GM21526 (cell line): ENCODE measurements around the gene CTTNBP2.

Experiments
- ATAC-seq: cut with Tn5 transposase; IDR thresholded peaks from one replicate; pipeline ENCODE4 v1.9.1; 2021; ENCODE audit warnings: moderate library complexity; ENCODE audit not compliant: unreplicated experiment, low FRiP score

CTTNBP2 gene

DNA sequence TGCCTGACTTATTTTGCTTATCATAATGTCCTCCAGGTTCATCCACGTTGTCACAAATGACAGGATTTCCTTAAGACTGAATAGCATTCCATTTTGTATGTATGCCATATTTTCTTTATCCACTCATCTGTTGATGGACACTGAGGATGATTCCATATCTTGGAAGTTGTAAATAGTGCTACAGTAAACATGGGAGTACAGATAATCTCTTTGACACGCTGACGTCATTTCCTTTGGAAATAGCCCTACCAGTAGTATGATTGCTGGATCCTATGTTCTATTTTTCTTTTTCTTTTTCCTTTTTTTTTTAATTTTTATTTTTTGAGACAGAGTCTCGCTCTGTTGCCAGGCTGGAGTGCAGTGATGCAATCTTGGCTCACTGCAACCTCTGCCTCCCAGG is 167.6 kb downstream of the CTTNBP2 start:
- ATAC-seq = no peak

DNA sequence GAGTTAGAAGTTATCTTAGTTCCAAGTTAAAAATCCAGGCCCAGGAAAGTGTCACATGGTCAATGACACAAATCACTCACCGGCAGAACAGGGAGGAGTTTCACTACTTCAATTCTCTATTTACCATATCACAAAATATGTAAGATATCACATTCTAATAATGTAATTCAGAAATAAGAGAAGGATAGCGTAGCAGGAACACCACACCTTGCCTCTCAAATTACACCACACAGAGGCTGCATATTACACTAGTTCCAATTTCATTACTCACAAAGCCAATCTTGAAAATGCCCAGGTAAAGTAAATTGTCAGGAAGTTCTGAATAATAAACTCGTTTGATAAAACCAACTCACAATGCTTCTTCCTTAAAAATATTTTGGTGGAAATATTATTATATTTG is 169.2 kb downstream of the CTTNBP2 start:
- no peak for ATAC-seq

DNA sequence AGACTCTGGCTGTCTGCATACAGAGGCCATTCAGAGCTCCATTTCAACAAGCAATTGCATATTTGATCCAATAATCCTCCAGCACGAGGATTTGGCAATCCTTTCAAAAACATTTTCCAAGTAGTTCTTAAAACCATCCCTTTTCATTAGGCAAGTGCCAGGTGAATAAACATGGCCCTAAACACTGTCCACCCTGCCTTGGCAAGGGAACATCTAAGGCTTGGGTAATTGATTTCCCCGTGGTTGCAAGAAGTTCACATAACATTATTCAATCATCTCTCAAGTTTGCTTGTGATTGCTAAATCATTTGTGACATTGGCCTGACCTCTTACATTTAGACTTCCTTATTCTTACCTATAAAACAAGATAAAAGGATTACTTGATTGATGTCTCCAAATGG is 175.2 kb downstream of the CTTNBP2 start:
- no peak for ATAC-seq

DNA sequence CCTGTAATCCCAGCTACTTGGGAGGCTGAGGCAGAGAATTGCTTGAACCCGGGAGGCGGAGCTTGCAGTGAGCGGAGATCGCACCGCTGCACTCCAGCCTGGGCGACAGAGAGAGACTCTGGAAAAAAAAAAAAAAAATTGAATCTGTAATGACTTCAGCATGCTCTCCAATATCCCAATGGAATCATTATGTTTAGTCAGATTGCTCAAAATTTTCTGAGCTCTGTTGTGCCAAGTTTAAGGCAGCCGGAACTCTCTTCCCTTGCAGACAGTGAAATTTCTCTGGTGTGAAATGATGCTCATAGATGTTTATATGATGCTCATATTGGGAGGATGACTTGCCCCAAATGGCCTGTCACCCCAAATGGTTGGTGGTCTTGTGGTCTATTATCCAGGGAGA is 180.9 kb downstream of the CTTNBP2 start:
- ATAC-seq = no peak

DNA sequence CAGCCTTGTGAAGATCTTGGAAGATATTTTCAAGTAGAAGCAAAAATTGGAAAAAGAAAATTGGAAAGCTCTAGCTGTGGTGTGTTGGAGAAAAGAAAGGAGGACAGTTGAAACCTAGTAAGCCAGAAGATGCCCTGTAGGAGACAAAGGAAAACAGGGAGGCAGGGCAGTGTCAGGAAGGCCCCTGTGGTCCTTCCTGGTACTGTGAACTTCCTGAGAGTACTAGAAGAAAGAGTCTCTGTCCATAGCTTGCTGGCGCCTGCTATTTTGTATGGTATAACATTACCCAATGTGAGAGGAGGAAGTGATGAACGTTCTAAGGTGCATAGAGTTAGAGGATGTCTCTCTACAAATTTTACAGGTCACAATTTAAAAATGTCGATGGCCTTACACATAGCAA is 183.1 kb downstream of the CTTNBP2 start:
- no peak for ATAC-seq

DNA sequence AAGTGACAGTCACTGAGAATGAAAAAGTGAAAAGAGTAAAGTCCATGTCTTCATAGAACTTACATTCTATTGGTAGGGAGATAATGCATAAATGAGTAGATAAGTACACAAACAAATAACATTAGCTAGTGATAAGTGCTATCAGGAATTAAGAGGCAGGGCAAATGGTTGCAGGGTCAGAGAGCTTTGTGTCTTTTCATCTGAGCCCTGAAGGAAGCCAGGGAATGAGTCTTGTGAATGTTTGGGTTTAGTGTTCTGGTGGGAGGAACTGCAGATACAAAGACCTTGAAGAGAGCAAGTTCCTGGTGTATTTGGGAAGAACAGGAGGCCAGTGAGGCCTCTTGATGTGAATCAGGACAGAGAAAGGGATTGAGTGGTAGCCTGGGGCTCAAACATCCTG is 183.8 kb downstream of the CTTNBP2 start:
- no peak for ATAC-seq

DNA sequence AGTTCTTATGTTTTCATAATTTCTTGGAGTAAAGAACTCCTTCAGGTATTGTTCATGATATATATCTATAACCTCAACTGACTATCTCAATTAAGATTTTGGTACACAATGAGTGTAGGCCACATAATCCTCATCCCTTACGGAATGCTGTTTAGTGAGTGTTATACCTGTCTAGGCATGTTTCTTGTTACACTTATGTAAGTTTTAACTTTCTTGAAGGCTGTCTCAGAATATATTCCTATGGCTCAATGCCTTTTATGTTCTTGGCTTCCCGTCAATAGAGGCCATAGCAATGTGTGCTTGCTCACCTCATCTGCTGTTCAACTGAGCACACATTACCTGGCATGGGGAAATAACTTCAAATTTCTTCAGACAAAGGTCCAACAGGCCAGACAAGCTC is 185.1 kb downstream of the CTTNBP2 start:
- ATAC-seq = no peak

DNA sequence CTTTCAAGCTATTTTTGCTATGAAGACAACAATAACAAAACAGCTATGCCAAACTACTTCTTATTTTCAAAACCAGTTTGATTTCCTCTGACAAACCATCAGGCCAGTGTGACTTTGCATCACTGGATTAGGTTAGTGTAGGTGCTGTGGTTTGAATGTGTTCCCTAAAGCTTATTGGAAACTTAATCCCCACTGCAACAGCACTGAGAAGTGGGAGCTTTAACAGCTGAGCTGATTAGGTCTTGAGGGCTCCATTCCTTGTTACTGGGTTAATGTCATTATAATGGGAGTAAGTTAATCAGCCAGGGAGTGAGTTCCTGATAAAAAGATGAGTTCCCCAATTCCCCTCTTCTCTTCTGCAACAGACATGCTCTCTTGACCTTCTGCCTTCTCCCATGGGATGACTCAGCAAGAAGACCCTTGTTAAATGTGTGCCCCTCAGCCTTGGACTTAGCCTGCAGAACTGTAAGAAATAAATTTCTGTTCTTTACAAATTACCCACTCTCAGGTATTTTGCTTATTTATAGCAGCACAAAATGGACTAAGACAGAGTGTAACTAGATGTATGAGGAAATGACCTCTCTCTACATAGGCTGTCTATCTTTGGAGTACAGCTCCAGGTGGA is 186.8 kb downstream of the CTTNBP2 start:
- no peak for ATAC-seq

DNA sequence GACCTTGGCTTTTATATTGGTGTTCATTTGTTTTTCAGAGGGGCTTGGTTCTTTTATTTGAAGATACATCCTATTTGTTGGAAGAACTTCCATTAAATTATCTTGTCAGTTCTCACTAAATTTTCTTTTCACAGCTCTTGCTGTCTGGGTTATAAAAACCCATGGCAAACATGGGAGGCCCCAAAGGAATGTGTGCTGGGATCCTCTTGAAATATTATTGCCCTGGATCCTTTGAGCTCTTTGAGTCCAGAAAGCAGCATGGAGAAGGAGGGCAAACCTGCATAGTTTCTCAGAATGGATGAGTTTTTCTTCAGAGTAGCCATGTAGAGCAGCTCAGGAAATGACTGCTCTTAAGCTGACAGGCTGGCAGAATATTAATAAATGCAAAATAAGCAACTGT is 187.4 kb downstream of the CTTNBP2 start:
- ATAC-seq = no peak

DNA sequence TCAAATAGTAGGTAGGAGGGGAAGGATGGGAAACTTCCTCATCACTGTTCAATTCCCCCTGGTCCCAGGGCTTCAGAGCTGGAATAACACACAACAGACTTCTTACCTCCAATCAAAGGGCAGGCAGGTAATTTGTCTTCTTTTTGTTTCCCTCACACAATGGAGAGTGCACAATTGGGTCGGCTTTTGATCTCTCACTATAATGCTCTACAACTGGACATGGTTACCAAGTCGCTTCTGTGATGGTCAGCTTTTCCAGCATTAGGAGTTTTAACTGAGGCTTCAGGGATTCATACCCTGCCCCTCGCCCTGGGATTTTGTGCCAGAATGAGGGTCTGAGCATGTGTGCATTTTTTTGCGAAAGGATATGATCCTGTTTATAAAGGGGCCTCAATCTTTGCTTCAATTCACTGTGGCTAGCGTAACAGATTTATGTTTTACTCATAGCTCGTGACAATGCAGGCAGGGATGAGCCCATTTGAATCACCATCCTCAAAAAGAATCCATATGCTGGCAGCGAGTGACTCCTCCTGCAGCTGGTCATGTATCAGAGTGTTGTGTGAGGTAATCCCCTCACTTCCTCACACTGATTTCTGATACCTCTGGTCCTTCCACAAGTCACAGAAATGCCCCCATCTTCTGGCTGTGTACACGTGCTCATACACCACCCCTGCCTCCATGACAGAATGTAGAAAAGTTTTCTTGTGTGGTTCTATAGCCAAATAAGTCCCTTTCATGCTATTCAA is 189.6 kb downstream of the CTTNBP2 start:
- ATAC-seq = no peak

DNA sequence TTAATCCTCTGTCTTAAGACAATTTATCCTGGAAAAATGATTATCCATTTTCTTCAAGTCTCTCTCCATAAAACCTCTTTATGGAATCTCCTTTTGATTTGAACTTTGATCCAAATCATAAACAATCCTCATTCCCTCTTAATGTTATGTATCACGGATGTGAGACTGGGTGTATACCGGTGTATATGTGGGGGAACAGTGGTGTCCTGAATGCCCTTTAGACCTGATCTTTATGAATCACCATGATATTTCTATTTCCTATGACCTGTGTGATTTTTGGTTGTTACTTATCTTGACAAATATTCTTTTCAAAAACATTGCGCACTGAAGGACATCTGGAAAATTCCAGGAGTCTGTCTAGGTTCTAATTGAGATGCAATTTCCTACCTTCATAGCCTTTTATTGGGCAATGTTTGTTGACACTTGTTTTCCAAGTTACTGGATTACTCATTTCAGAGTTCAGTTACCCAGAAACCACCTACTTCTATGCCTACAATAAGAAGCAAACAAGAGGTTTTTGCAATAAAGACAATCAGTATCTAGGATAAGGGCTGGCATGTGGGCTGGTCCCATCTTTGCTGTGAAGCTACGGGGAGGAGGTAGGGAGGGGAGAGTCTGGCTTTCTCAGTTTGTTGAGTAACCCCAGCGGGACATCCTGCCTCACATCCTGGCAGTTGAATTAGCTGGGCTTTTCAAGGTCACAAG is 190.4 kb downstream of the CTTNBP2 start:
- ATAC-seq = no peak

DNA sequence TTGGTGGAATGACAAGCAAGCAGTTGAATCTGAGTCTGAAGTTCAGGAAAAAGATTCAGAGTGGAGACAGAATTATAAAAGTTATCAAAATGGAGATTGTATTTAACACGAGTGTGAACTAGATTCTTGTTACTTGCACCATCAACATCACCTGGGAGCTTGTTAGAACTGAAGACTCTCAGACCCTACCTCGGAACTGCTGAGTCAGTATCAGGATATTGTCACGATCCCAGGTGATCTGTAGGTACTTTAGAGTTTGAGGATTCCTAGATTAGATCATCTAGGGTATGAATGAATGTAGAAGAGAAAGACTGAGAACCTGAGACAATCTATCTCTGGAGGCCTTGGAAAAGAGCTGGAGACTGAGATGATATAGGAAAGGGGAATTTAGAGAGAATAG is 194.1 kb downstream of the CTTNBP2 start:
- ATAC-seq = no peak

DNA sequence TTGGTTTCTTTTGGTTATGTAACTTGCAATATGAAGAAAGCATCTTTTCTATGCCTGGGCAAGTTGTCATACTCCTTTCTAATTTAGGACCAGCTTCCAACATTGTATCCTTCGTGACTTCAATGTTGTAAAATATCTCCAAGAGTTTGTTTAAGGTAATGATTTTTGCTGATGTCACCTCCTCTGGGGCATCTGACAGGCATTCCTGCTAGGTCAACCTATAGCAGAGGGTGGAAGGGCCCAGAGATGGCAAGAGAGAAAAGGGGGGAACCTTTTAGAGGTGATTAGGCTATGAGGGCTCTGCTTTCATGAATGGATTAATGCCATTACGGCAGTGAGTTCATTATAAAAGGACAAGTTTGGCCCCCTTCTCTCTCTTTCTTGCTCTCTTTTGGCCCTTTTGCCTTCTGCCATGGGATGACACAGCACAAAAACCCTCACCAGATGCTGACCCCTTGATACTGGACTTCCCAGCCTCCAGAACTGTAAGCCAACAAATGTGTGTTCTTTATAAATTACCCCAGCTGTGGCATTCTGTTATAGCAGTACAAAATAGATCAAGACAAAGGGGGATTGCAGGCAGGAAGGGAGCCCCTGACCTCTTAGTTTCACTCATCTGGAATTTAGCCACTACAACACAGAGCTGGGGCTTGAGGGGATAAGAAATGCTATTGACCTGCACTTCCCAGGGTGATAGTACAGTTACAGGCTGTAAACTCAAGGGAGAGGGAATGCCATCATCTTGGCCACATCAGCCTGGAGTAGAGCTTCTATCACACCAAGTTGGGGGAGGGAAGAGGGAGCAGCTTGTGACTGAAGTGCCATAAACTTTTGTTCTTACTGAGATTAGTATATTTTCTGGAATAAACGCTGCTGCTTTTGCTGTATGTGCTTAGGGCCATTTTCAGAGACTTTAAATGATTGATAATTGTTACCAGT is 197.5 kb downstream of the CTTNBP2 start:
- no peak for ATAC-seq

DNA sequence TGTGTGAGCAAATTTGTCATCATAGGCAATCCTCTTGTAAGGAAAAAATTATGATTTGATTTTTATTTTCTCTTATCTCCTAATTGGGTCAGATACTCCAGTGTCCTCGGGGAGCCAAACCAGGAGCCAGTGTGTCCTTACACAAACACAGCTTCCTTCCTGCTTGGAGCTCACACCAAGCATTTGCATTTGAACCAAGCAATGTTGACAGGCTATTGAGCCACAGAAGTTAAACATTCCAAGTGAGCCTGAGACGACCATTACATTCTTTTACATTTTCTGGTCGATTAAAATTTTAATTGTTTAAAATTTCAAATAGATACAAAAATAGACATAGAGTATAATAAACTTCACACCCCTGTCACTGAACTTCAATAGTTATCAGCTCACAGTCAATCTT is 198.6 kb downstream of the CTTNBP2 start:
- no peak for ATAC-seq

DNA sequence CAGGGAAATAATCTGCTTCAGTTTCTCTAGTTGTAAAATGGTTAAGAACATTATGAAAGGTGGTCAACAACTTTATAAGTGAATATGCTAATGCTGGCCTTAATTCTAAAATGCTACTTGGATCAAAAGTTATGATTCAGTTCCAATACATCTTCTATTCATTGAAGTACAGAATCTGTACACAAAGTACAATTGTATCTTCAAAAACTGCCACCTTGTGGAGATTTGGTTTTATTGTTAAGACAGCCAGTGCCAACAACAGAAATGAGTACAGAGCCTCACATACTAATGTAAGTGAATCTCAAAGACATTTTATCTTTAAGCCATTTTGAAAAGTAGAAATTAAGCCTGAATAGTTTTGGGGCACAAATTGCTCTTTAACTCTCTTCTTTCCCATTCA is 199.4 kb downstream of the CTTNBP2 start:
- ATAC-seq = no peak

DNA sequence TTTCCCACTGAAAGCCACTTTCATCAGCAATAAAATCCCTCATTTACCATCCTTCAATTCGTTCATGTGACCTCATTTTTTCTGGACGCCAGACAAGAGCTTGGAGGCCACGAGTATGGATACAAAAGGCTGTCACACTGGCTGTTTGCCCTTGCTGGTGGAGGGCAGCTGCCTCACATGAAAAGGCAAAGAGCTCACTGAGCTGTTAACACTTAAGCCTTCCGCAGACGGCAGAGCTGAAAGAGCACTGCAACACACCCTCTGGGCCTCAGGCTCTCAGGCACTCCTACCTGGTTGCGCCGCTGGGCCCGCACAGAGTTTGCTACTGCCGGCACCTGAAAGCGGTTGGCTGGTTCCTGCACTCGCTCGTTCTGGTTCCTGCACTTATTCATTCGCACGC is 199.9 kb downstream of the CTTNBP2 start:
- ATAC-seq = no peak

DNA sequence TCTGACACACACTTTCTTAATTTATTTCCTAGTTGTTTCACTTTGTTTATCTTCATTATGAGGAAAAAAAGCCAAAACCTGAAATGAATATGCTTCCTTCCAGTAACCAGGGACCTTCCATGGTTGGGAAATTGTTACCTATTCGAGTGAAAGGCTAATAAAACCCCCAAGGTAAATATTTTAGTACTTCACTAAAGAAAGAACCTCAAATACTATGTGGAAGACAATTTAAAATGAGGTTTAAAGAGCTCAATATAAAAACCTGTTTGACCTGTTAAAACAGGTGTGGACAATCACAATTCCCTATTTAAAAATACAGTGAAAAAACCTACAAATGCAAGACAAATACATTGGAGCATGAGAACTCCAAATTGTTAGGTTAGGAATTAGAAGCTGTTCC is 200.8 kb downstream of the CTTNBP2 start:
- ATAC-seq = no peak

DNA sequence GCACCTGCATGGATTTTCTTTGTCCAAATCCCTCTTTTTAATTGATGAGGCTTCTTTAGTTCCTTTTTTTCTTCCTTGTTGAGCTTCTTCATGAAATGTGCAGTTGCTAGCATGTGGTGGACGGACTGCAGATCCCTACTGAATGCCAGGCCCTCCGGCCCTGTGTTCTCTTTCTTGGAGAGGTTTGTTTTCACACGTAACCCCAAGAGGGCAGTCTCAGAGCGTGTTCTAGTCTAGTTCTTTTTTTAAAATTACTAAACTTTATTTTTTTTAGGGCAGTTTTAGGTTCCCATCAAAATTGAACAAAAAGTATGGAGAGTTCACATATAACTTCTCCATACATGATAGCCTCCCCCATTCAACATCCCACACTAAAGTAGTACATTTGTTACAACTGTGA is 203.4 kb downstream of the CTTNBP2 start:
- ATAC-seq = no peak

DNA sequence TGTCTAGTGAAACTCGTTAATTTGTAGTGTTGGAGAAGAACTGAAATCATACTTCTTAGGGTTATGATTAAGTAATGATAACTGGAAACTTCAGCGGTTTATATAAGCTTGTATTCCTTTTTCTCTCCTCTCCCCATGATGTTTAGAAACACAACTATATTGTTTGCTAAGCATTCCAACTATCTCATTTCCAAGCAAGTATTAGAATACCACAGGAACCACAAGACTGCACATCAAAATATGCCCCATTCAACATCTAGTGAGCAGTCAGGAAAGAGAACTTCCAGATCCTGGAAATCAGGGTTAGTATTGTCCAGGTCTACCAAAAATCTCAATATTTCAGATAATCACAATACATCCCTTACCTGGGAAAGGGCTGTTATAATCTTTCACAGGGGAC is 205.8 kb downstream of the CTTNBP2 start:
- no peak for ATAC-seq

DNA sequence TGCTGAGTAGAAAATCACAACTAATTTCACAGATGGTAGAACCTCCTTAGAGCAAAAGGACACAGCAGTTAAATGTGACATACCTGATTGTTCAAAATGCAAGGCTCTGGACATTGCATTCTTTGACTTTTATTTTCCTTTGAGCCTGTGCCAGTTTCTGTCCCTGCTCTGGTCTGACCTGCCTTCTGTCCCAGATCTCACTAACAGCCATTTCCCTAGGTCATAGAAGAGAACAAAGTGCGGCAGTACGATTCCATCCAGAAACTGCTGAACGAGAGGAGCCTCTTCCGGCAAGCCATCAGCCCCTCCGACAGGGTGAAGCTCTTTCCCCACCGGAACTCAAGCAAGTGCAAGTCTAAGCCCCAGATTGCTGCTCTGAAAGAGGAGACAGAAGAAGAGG is 206.6 kb downstream of the CTTNBP2 start:
- ATAC-seq = no peak

DNA sequence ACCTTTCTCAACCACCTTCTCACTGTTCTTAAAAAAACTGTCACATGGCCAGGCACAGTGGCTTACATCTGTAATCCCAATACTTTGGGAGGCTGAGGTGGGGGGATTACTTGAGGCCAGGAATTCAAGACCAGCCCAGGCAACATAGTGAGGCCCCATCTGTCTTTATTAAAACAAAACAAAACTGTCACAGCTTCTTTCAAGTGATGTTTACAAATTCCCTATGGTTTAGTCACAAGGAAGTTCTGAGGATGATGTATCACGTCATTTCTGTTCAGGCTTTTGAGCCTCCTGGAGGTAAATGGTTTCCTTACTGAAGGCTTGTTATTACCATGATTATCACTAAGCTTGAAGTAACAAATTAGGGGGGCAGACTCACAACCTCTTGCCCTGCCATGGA is 207.2 kb downstream of the CTTNBP2 start:
- ATAC-seq = no peak
